DMS 273 (cell line): ENCODE results near the gene TEAD4.

Experiments used
- DNase-seq: peaks from one replicate; lab custom pipeline; 2025; ENCODE audit not compliant: unreplicated experiment; lab: John Stamatoyannopoulos, UW

Gene TEAD4

DNA sequence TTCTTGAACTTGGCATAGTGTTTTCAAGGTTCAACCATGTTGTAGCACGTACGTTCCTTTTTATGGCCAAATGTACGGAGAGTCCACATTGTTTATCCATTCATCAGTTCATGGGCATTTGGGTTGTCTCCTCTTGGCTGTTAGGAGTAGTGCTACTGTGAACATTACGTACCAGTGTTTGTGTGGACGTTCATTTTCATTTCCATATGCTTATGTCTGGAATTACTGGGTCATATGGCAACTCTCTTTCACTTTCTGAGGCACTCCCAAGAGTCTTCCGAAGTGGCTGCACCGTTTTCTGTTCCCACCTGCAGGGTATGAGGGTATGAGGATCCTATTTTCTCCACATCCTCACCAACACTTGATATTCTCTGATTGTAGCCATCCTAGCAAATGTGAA lies 68.9 kb downstream of the TEAD4 start:
- DNase-seq: no peak

GRCh38 chr12:3030821-3031429 lies 71.7 kb downstream of the TEAD4 start:
- DNase-seq: no peak

DNA sequence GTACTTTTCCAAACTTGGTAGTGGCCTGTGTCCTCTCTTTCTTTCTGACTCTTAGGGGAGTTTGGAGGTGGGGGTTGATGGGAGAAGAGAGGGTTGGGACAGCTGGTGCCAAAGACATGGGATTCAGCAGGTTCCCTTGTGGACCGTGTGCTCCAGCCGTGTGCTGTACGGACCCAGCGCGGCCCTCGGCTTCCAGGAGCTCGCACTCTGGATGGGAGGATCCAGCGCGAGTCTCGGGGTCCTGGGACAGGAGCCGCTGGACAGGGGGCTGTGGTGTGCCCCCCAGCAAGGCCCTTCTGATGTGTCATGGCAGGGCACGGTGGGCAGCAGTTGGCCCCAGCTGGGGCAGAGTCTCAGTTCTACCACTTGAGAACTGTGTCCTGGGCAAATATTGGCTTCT lies 73.0 kb downstream of the TEAD4 start:
- DNase-seq: no peak

- DNase-seq: no peak
These were observed 73.8 kb downstream of the TEAD4 start for GRCh38 chr12:3032770-3033538.

GRCh38 chr12:3033539-3033867 lies 74.3 kb downstream of the TEAD4 start:
- DNase-seq: no peak

DNA sequence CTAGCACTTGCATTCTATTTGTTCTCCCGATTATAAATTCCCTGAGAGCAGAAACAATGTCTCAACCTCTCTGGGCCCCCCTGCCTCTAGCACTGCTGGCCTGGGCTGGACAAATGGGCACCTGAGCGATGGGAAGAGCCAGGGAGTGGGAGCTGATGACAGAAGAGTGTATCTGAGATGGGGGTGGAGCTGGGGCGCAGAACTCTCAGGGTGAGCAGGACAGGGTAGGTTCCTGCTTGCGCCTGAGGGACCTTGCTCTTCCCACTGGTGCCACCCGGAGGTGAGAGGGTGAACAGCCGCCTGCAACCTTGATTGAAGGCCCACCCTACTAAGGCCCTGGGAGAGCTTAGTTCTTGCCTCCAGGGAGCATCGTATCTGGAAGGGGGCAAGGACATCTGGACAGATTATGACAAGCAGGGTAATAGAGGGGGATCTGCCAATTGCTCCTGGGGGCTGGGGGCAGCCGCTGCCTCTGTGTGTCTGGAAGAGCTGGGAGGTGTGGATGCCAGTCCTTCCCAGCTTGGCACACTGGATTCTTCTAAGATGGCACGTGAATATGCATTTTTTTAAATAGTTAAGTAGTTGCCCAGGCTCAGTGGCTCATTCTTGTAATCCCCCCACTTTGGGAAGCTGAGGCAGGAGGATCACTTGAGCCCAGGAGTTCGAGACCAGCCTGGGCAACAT lies 75.0 kb downstream of the TEAD4 start:
- peak; percentile 77 for DNase-seq

DNA sequence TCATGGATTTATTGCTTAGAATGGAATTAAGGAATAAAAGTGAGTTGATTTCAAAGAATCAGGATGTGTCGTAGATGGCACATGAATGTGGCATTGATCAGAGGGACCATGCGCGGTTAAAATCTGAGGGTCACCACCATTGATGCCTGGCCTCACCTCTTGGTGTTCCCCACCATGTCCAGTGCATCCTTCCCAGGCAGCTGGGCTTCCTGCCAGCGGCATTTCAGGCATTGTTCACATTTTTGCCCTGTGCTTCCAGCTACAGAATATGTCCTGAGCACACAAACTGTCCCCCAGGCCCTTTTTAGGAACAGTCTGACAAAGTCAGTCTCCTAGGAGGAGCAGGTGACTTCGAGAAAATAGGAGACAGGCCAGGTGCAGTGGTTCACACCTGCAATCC lies 76.0 kb downstream of the TEAD4 start:
- DNase-seq: no peak

GRCh38 chr12:3035815-3036702 lies 76.9 kb downstream of the TEAD4 start:
- peak; percentile 39 for DNase-seq

GRCh38 chr12:3036901-3037600 lies 77.9 kb downstream of the TEAD4 start:
- DNase-seq: no peak

- DNase-seq: no peak
These were observed 79.0 kb downstream of the TEAD4 start for GRCh38 chr12:3038166-3038565.

- no peak for DNase-seq
These were observed 79.8 kb downstream of the TEAD4 start for GRCh38 chr12:3038926-3039510.

DNA sequence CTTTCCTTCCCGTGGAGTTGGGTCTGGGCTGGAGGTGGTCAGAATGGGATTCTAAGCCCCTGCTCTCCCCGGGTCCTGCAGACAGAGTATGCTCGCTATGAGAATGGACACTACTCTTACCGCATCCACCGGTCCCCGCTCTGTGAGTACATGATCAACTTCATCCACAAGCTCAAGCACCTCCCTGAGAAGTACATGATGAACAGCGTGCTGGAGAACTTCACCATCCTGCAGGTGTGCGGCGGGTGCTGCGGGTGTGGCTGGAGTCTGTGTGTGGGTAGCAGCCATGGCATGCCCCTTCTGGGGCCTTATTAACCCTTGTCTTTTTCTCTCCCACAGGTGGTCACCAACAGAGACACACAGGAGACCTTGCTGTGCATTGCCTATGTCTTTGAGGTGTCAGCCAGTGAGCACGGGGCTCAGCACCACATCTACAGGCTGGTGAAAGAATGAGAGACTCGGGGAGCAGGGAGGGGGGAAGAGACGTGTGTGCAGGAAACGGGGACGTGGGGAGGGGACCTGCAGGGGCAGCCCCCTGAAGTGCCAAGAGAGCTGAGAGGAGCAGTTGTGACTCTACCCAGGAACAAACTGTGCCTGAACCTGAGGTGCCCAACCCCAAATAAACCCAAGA lies 80.9 kb downstream of the TEAD4 start:
- DNase-seq: no peak

DNA sequence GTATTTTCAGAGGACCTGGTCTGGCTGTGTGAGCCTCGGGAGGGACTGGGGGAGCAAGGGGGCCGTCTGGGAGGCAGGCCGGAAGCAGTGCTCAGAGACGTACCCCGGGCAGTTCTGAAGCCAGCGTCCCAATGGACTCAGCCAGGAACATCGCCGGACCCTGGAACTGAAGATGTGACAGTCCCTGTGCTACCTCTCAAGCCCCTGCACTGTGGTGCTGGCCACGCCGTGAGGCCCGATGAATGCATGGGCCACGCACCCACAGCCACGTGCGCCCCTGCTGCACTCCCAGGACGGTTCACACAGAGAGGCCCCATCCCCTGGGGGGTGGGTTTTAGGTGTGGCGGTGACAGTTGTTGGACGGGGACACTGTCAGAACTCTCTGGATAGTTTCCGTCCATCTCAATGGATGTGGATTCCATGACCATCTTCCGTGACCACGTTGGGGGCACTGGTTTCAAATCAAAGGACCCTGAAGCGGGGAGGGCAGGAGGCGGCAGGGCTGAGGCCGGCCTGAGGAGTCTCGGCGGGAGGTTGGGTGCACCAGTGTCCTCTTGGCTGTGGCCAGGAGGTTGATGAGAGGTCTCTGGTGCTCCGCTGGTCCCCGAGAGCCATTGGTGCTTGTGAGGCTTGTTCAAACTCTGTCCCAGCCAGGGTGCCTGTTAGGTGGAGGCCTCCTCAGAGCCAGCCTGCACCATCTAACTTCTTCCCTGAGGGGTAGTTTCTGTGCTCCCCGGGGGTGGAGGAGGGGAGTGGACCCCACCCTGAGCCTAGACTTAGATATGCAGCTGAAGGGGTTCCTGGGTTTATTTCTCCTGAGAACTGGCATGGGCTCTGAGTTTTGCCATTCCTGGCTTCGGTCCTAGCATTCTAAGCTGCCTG lies 81.7 kb downstream of the TEAD4 start:
- DNase-seq: no peak

- DNase-seq: peak; percentile 87
These were observed 82.5 kb downstream of the TEAD4 start for GRCh38 chr12:3041558-3042164.

DNA sequence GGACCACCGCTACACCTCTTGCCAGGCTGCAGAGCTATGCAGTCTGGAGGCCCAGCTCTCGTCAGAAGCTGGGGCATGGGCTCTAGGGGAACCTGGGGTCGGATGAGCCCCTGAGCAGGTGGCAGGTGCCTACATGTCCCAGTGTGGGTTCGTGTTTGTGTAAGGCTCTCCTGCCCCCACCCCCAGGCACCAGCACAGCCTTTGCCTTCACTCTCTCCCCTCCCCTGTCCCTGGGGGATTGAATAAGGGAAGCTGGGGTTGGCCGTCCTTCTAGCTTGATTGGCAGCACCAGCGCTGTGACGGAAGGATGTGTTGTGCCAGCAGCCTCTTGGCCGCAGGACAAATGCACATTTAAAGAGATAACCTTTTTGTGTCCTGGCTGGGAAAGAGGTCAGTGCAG lies 83.2 kb downstream of the TEAD4 start:
- DNase-seq: peak; percentile 19

DNA sequence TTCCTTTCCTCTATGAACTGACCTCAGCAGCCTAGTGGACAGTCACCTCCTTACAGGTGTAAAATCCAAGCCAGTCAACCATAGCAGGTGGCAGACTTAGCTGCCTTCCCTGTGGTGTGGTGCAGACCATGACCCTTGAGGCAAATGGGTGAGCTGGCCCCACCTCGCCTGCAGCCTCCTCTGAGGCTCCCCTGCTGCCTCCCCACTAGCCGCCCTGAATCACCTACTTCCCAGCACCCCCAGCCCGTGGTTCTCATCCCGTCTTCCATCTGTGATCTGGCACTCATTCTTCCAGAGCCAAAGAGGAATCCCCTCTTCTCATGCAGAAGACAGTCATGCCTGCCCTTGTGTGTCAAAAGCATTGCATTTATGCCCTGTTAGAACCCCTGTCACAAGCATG lies 83.6 kb downstream of the TEAD4 start:
- no peak for DNase-seq

DNA sequence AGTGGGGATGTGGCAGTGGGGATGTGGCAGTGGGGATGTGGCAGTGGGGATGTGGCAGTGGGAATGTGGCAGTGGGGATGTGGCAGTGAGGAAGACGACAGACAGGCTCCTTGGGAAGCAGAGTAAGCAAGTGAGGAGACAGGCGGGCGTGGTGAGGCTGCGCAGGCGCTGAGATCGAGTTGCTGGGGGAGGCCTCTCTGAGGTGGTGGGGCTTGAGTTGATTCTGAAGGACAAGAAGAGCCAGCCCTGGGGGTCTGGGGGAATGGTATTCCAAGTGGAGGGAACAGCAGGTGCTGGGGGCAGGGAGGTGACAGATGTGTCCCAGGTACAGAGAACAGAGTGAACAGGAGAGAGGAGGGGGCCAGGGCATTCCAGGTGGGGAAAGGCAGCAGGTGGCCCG lies 84.2 kb downstream of the TEAD4 start:
- DNase-seq: no peak

DNA sequence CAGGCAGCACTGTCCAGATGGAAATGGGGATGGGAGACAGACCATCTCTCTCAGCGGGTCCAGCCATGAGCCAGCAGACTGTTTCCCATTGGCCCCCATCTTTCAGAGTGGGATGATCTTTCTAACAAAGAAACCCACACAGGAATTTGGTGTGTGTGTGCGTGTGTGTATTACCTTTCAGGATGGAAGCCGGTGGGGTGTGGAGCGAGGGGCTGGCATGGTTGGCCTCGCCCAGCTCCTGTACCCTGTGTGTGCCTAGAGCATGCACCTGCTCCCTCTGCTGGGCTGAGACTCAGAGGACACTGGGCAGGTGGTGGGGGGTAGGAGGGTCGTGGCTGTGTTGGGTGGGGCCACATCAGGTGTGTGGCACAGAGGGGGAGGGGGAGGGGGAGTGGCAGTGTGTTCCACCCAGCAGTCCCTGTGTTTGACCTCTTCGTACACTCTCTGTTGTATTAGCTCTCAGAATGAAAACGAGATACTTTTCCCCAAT lies 85.0 kb downstream of the TEAD4 start:
- DNase-seq: no peak
